RWPE2 (cell line): ENCODE data around the gene GRB10.
A peak's percentile ranks its signal among the peaks of the same experiment; 100 is the strongest.

Experiments
- ATAC-seq: fragments of 200-7000 bp; cut with Tn5 transposase; 3 replicates; pipeline ENCODE4 v1.9.1; 2021; ENCODE audit warnings: low read depth
- DNase-seq: peaks from one replicate; pipeline ENCODE4 v3.0.0-alpha.2; 2020; ENCODE audit warnings: low spot score
- H3K27ac ChIP-seq: fragments of 450-650 bp; 2 replicates; pipeline ENCODE4 v1.5.1; 2017; ENCODE audit warnings: mild to moderate bottlenecking; ENCODE audit not compliant: poor library complexity, severe bottlenecking
- H3K27me3 ChIP-seq: fragments of 250-450 bp; sonication (Bioruptor Pico); 2 replicates; pipeline ENCODE4 v1.5.1; 2021; ENCODE audit warnings: mild to moderate bottlenecking, moderate library complexity; ENCODE audit not compliant: insufficient read depth, poor library complexity, severe bottlenecking
- H3K36me3 ChIP-seq: fragments of 250-450 bp; sonication (Bioruptor Pico); 2 replicates; pipeline ENCODE4 v1.5.1; 2020; ENCODE audit warnings: low read depth, mild to moderate bottlenecking, moderate library complexity
- H3K4me1 ChIP-seq: fragments of 250-450 bp; sonication (Bioruptor Pico); 2 replicates; pipeline ENCODE4 v1.5.1; 2021; ENCODE audit warnings: mild to moderate bottlenecking, moderate library complexity; ENCODE audit not compliant: insufficient read depth, poor library complexity, severe bottlenecking
- H3K4me3 ChIP-seq: fragments of 250-450 bp; sonication (Bioruptor Pico); 2 replicates; pipeline ENCODE4 v1.5.1; 2021; ENCODE audit warnings: mild to moderate bottlenecking, moderate library complexity; ENCODE audit not compliant: severe bottlenecking
- H3K9me3 ChIP-seq: fragments of 250-450 bp; sonication (Bioruptor Pico); 2 replicates; pipeline ENCODE4 v1.5.1; 2021; ENCODE audit warnings: mild to moderate bottlenecking, moderate library complexity; ENCODE audit not compliant: severe bottlenecking
- CTCF ChIP-seq: fragments of 450-650 bp; IDR thresholded peaks from one replicate; pipeline ENCODE4 v1.5.1; 2017; ENCODE audit warnings: mild to moderate bottlenecking, moderate library complexity; ENCODE audit not compliant: poor library complexity, severe bottlenecking

The GRB10 gene

DNA sequence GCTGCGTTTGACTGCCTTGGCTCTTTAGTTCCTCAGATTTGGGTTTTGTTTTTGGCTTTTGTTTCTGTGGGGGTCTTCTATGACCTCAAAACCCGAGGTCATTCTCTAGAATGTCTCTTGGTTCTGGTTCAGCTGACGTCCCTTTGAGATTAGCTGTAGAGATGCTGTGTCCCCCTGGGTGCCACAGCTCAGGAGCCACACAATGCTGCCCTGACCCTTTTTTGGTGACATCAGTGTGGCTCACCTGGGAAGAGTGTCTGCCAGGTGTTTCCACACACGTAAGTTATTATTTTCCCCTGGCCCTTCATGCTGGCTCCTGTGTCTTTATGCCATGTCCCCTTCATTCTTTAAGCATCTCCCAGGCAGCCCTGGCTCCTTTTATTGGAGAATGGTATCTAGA is 127.7 kb downstream of the GRB10 start:
- TF ChIP-seq CTCF = no peak
- DNase-seq (no peak), ATAC-seq (no peak)
- Histone ChIP-seq H3K27ac (no peak overlapping the region), H3K4me1 (peaks cover 3% of the 10 kb centered on the region), H3K36me3 (no peaks in the 10 kb centered on the region), H3K27me3 (no peaks in the 10 kb centered on the region), H3K4me3 (no peak overlapping the region), H3K9me3 (no peaks in the 10 kb centered on the region)

DNA sequence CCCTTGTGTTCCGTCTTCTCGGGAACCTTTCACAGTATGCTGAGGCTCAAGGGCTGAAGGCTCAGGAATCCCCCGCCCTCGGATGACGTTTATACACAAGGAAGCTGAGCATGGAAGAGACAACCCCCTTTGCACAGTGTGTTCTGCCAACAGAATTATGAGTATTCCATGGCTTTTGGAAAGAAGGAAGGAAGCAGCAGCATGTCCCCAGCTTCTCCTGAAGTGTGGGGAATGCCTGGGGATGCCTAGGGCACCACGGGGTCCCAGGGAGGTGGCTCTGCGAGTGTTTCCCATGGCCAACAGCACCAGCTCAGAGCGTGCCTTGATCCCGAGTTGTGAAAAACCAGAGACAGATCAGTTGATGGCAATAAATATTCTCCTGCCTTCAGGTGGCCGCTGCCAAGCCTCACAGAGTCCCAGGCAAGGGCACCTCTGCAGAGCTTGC is 128.7 kb downstream of the GRB10 start:
- H3K9me3 ChIP-seq = no peaks in the 10 kb centered on the region
- no peaks in the 10 kb centered on the region for H3K36me3 ChIP-seq
- peaks cover 3% of the 10 kb centered on the region for H3K4me1 ChIP-seq
- TF ChIP-seq CTCF = no peak
- no peak for DNase-seq
- no peak overlapping the region for H3K27ac ChIP-seq
- H3K27me3 ChIP-seq = no peaks in the 10 kb centered on the region
- ATAC-seq = no peak
- H3K4me3 ChIP-seq = no peak overlapping the region

DNA sequence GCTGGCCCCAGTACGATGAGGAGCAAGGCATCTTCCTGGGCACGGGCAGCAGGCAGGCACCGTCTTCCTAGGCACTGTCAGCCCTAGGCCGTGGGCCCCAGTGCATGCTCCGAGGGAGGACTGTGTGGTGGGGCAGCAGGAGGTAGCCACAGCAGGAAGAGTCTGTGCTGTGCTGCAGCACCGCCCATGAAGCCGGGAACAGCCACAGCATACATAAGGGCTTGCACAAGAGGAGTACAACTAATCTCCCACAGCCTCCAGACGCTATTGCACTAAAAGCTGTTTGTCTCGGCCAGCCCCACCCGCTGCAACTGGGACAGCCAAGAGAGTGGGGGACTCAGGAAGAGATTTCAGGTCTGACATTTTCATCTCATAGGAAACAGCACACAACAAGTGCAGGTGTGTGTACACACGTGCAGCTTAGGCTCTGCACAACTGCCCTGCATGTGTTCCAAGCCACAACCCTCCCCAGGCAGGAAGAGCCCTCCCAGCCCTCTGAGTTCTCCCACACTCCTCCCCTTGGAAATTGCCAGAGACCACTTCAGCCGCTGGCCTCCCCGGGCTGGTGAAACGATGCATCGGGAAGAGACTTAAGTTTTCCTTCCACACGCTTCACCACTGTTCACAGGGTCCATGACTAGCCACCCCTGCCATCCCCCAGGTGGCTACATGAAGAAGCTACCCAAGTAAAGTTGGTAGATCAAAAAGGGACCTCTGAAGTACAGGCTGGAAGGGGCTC is 129.4 kb downstream of the GRB10 start:
- ATAC-seq (peak; percentile 79), DNase-seq (no peak)
- Histone ChIP-seq H3K4me1 (peaks cover 3% of the 10 kb centered on the region), H3K27me3 (no peaks in the 10 kb centered on the region), H3K4me3 (no peak overlapping the region), H3K27ac (no peak overlapping the region), H3K9me3 (no peaks in the 10 kb centered on the region), H3K36me3 (no peaks in the 10 kb centered on the region)
- no peak for TF ChIP-seq CTCF

GRCh38 chr7:50652400-50653125 is 130.1 kb downstream of the GRB10 start:
- no peak overlapping the region for H3K27ac ChIP-seq
- DNase-seq = no peak

More at GRCh38 chr7:50652400-50653125, 130.1 kb downstream of the GRB10 start:
- H3K9me3 ChIP-seq = no peaks in the 10 kb centered on the region
- no peak for ATAC-seq
- no peaks in the 10 kb centered on the region for H3K36me3 ChIP-seq
- H3K4me3 ChIP-seq = no peak overlapping the region
- no peak for TF ChIP-seq CTCF
- H3K4me1 ChIP-seq = peaks cover 3% of the 10 kb centered on the region
- no peaks in the 10 kb centered on the region for H3K27me3 ChIP-seq
